Measurements from ENCODE around the gene RAB42. TPM values are rescaled to one million over a fixed set of nuclear protein-coding genes. Genes with fewer than 3 reads are reported as not detected.

Gene RAB42
- total RNA-seq, 4 donors from 2014 or later = 0.62 to 0.87 TPM; not detected in 2

Other genes with a start within 250 kb of the RAB42 start
- 10 to 100 TPM in 3 of 4 donors, 1 to 10 TPM in 1; 9.1 to 17.7 (median 13.4) TPM for gene PHACTR4, start 222.5 kb upstream of the RAB42 start, total RNA-seq
- 10 to 100 TPM in 2 of 4 donors, 1 to 10 TPM in 2; 6.1 to 24.5 (median 13.7) TPM for gene RCC1, start 86.2 kb upstream of the RAB42 start, total RNA-seq
- 10 to 100 TPM in 3 of 4 donors, 1 to 10 TPM in 1; 5.3 to 19.7 (median 12.0) TPM for gene TRNAU1AP, start 39.2 kb upstream of the RAB42 start, total RNA-seq
- 10 to 100 TPM; 33.5 to 81.6 (median 65.0) TPM for gene TAF12, start 50.8 kb downstream of the RAB42 start, total RNA-seq
- gene RNU11, start 56.3 kb downstream of the RAB42 start, total RNA-seq = not detected
- 10 to 100 TPM in 2 of 4 donors, 1 to 10 TPM in 2; 6.2 to 12.0 (median 9.2) TPM for gene GMEB1, start 76.5 kb downstream of the RAB42 start, total RNA-seq
- gene YTHDF2, start 144.7 kb downstream of the RAB42 start, total RNA-seq = 10 to 100 TPM; 35.6 to 50.6 (median 47.0) TPM
- gene OPRD1, start 219.9 kb downstream of the RAB42 start, total RNA-seq = under 1 TPM in 3 of 4 donors, not detected in 1; 0.15 to 0.24 (median 0.24) TPM

All from gastrocnemius medialis (tissue), 4 donors.